ENCODE data around the gene MAPK9. TPM values are rescaled to one million over a fixed set of nuclear protein-coding genes. Genes with fewer than 3 reads are reported as not detected.
"Not testable (repeated sequence)": the region's sequence is repeated elsewhere in the genome, so short reads cannot be mapped to it uniquely, and the experiment has no call there.

Gene MAPK9
- total RNA-seq, 1 donor from 2014 or later: 90.8 TPM

DNA sequence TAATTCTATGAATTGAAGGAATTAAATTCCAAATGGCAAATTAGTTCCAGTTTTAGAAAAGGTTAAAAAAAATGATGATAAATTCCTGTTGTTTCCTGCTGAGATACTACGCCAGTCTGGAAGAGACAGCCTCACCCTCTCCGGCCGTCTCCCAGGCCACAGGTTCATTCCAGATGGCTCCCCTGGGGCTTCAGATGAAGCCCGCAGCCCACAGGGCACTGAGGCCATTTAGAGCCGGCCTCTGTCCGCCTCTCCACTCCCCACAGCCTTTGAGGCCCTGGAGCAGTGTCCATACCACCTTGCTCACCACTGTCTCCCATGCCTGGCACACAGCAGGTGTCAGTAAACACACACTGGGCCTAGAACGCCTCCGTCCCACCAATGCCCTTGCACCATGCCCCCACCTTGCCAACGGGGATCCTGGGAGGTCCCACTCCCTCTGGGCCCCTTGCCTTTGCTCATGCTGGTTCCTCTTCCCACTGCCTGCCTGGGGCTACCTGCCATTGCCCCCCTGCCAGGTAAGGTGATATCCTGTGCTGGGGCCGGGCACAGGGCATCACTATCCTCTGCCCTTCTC is 35.2 kb upstream of the MAPK9 start:
- DNase-seq: no peak

- no peak for DNase-seq
These were observed 32.7 kb upstream of the MAPK9 start for GRCh38 chr5:180324601-180324950.

DNA sequence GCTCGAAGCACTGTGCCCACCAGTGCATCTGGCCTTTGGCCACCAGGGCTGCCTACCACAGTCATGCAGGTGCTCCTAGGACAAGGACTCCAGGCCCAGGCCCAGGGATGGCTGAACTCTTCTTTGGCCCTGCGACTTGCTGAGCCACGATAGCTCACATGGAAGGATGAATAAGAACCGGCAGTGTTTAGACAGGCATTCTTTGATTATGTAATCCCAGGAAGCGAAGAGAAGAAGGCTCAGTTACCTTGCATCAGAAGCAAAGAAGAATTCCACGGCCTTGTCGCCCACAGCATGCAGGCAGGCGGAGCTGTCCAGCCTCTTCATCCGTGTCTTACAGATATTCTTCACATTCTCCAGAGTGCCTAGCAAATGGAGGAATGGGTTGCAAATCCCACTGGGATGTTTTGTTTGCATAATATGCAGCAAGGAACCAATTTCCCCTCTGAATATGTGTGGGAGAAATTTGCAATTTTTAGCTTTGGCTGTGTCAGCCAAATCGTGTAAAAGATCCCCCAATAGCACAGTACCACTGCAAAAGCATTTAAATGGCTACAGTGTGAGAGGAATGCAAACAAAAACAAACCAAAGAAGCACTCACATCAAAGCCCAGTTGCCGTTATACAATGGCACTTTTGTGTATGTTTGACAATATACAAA is 32.2 kb upstream of the MAPK9 start:
- peak; percentile 36 for DNase-seq

- DNase-seq: no peak
These were observed 31.3 kb upstream of the MAPK9 start for GRCh38 chr5:180323160-180323559.

GRCh38 chr5:180318456-180319089 is 26.7 kb upstream of the MAPK9 start:
- DNase-seq: no peak

- DNase-seq: no peak
These were observed 24.7 kb upstream of the MAPK9 start for GRCh38 chr5:180316586-180316985.

GRCh38 chr5:180315762-180316212 is 23.9 kb upstream of the MAPK9 start:
- DNase-seq: no peak

GRCh38 chr5:180313677-180314505 is 22.0 kb upstream of the MAPK9 start:
- DNase-seq: no peak

DNA sequence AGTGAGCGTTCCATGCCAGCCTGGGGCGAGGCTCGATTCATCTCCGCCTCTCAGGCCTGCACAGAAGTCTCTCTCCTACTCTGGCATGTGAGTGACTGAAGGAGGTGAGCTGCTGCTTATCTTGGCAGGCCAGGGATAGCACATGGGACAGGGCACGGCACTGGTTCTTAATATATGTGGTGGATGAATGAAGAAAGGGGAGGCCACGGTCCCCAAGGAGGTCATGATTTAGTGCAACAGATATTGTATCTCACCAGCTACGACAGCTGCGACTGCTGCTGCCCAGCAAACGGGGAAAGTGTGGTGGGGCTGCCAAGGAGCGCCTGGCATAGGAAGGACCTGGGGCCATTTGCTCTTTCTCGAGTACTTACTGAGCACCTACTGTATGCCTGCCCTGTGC is 19.3 kb upstream of the MAPK9 start:
- DNase-seq: no peak

DNA sequence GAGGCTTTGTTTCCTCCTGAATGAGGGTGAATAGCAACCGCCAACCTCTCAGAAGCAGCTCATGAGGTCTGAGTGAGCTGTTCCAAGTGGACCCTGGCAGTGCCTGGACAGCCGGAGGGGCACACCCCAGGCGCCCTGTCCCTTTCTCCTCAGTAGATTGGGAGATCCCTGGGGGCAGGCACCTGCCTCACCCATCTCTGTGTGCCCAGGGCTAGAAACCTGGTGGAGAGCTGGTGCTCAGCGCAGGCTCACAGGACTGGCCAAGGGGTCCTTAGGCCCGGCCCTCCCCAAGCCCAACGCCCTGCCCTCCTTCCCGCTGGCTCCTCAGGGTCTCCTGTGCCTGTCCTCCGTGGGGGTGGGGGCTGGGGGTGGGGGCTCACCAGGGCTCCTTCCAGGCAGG is 14.9 kb upstream of the MAPK9 start:
- DNase-seq: no peak

DNA sequence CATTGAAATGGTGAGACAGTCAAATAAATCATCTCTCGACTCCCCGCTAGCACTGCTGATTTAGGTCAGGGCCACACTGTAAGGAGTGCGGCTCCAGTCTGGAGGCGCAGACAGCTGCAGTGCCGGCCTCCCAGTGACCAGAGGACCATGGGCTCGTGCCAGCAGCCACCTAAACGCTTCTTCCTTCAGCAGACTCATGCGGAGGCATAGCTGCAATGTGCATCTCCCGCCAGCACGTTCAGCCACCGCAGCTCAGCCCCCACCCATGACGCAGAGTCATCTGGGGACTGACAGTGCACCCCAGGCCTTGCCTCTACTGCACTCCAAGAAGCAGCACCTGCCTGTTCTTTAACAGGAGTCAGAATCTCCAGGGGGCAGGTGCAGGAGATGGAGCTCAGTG is 13.6 kb upstream of the MAPK9 start:
- DNase-seq: no peak

DNA sequence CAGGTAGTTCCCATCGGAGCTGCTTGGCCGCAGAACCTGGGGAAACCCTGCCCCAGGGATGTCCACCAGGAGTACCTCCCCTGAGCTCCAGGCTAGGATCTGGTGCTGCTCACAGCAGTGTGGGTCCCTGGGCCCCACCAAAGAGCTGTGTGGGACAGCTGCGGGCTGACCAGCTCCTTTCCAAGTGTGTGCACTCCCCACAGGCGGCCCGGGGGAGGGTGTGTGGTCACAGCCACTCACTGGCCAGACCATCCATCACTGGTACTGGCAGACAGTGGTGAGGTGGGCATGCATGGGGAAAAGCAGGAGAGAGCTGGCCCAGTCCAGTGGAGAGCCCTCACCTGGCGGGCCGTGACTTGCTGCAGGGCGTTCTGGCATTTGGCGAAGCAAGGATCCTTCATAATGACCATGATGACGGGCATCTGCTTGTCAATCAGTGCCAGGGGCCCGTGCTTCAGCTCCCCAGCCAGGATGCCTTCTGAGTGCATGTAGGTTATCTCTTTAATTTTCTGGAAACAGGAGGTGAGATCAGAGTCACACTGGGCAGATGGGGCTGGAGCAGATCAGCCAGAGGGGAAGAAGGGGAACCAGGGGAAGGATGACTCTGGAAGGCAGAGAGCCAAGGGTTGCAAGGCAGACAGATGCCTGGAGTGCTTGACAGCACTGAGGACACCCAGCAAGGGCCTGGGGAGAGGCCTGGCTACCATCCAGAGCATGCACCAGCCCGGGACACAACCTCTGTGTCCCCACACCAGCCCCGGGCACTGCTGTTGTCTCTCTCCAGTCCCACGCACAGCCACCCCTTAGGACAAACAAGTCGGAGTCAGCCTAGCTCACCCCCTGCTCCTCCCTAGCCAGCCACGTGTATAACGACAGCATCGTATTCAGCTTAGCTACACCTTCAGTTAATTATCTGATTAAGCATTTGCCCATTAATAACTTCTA is 12.8 kb upstream of the MAPK9 start:
- no peak for DNase-seq

DNA sequence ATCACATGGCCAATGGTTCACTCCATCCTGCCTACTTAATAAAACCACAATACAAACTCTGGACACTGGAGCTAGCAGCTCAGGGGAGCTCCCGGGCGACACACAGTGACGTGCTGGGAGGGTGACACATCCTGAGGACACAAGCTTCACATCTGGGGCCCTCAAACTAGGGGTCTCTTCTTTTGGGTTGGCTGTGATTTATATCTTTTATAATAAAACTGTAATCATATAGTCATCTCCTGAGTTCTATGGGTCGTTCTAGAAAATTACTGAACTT is 12.1 kb upstream of the MAPK9 start:
- no peak for DNase-seq

- no peak for DNase-seq
These were observed 11.5 kb upstream of the MAPK9 start for GRCh38 chr5:180303226-180304015.

DNA sequence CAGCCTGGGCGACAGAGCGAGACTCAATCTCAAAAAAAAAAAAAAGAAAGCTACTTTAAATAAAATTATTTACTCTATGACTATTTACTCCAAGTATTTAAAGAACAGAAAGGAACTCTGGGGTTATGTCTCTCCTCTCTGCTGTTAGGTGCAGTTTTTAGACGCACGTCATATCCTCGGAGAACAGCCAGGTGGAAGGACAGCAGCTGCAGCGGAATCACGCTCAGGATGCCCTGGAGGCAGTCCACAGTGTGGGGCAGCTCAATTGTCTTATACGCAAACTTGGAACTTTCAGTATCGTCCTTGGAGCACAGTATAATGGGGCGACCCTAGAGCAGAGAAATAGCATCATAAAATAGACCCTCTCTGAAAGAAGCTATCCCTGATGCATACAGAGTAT is 10.4 kb upstream of the MAPK9 start:
- DNase-seq: no peak

- no peak for DNase-seq
These were observed 9.4 kb upstream of the MAPK9 start for GRCh38 chr5:180301253-180301652.

- no peak for DNase-seq
These were observed 7.6 kb upstream of the MAPK9 start for GRCh38 chr5:180299526-180299925.

- DNase-seq: not testable (repeated sequence)
These were observed 7.1 kb upstream of the MAPK9 start for GRCh38 chr5:180299014-180299413.

DNA sequence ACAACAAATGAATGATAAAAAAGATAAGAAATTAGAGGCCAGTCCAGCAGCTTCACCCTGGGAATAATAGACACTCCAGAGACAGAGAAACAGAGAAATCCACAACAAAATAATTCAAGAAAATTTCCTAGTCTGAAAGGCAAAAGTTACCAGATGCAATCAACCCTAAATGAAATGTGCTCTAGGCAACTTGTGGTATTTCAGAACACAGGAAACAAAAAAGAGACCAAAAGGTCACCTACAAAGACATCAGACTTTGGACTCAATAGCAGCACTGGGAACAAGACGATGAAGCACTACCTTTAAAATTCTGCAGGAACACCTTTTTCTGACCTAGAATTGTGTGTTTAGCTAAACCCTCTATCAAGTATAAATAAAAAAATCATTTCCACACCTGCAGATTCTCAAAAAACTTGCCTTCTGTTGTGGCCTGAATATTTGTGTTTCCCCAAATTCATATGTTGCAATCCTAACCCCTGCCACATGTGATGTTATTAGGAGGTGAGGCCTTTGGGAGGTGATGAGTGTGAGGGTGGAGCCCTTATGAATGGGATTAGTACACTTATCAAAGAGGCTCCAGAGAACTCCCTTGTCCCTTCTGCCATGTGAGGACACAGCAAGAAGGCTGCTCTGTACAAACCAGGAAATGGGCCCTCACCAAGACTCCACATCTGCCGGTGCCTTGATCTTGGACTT is 5.9 kb upstream of the MAPK9 start:
- DNase-seq: no peak

GRCh38 chr5:180296771-180297170 is 4.9 kb upstream of the MAPK9 start:
- no peak for DNase-seq

All from occipital lobe (tissue), 2 donors.